Fibroblast of the conjunctiva (primary cell): Measurements from ENCODE around the gene TMTC1.

ENCODE experiments used
- DNase-seq: peaks from one replicate; pipeline ENCODE4 v3.0.0-alpha.2; 2010; ENCODE audit warnings: low read depth

Gene TMTC1

GRCh38 chr12:29711381-29711780 lies 72.4 kb downstream of the TMTC1 start:
- no peak for DNase-seq

GRCh38 chr12:29710104-29710503 lies 73.6 kb downstream of the TMTC1 start:
- DNase-seq: no peak

GRCh38 chr12:29709496-29710040 lies 74.2 kb downstream of the TMTC1 start:
- DNase-seq: no peak

GRCh38 chr12:29709054-29709453 lies 74.7 kb downstream of the TMTC1 start:
- no peak for DNase-seq

GRCh38 chr12:29707846-29708245 lies 75.9 kb downstream of the TMTC1 start:
- no peak for DNase-seq

- no peak for DNase-seq
These were observed 77.4 kb downstream of the TMTC1 start for GRCh38 chr12:29706311-29706710.

GRCh38 chr12:29703528-29703927 lies 80.2 kb downstream of the TMTC1 start:
- no peak for DNase-seq

GRCh38 chr12:29702972-29703371 lies 80.8 kb downstream of the TMTC1 start:
- DNase-seq: no peak

GRCh38 chr12:29702222-29702621 lies 81.5 kb downstream of the TMTC1 start:
- no peak for DNase-seq

GRCh38 chr12:29700761-29701481 lies 82.8 kb downstream of the TMTC1 start:
- no peak for DNase-seq

- DNase-seq: no peak
These were observed 85.0 kb downstream of the TMTC1 start for GRCh38 chr12:29698756-29699155.

GRCh38 chr12:29695800-29696199 lies 87.9 kb downstream of the TMTC1 start:
- DNase-seq: no peak

GRCh38 chr12:29695026-29695425 lies 88.7 kb downstream of the TMTC1 start:
- DNase-seq: no peak

GRCh38 chr12:29694002-29694401 lies 89.7 kb downstream of the TMTC1 start:
- DNase-seq: no peak

GRCh38 chr12:29692237-29692636 lies 91.5 kb downstream of the TMTC1 start:
- no peak for DNase-seq

- DNase-seq: no peak
These were observed 92.4 kb downstream of the TMTC1 start for GRCh38 chr12:29691161-29691854.

GRCh38 chr12:29690728-29691127 lies 93.0 kb downstream of the TMTC1 start:
- no peak for DNase-seq

GRCh38 chr12:29688914-29689313 lies 94.8 kb downstream of the TMTC1 start:
- DNase-seq: no peak

GRCh38 chr12:29682088-29682487 lies 101.7 kb downstream of the TMTC1 start:
- no peak for DNase-seq

GRCh38 chr12:29681370-29681769 lies 102.4 kb downstream of the TMTC1 start:
- no peak for DNase-seq

GRCh38 chr12:29676676-29677075 lies 107.1 kb downstream of the TMTC1 start:
- DNase-seq: no peak

GRCh38 chr12:29674463-29674862 lies 109.3 kb downstream of the TMTC1 start:
- DNase-seq: no peak

GRCh38 chr12:29673346-29673745 lies 110.4 kb downstream of the TMTC1 start:
- no peak for DNase-seq
